Mesenteric fat pad (tissue), 1 donor: ENCODE data around the gene HOXB5. TPM values are rescaled to one million over a fixed set of nuclear protein-coding genes. Genes with fewer than 3 reads are reported as not detected.

Source experiments
- DNase-seq: peaks from one replicate; pipeline ENCODE4 v3.0.0-alpha.2; 2020; ENCODE audit warnings: low spot score
- total RNA-seq: library from RNA; stranded (reverse); fragmentation: NEBNext Ultra II Directional; extraction: Animal tissue kit (Norgen Biotek cat#: 25700); gene quantifications from one replicate; pipeline ENCODE4 v1.2.1, GENCODE V29; 2021
- donor health status: DM: yes; HTN: yes; CAD: no.

Gene HOXB5
- total RNA-seq, 1 donor from 2014 or later, result 2.0 TPM

- DNase-seq, result no peak
Measured at GRCh38 chr17:48551214-48551555, 42.4 kb downstream of the HOXB5 start.

- no peak for DNase-seq
Measured at GRCh38 chr17:48550502-48551213, 42.9 kb downstream of the HOXB5 start.

GRCh38 chr17:48549914-48550501, 43.6 kb downstream of the HOXB5 start:
- DNase-seq, result no peak

GRCh38 chr17:48549281-48549630, 44.3 kb downstream of the HOXB5 start:
- no peak for DNase-seq

DNA sequence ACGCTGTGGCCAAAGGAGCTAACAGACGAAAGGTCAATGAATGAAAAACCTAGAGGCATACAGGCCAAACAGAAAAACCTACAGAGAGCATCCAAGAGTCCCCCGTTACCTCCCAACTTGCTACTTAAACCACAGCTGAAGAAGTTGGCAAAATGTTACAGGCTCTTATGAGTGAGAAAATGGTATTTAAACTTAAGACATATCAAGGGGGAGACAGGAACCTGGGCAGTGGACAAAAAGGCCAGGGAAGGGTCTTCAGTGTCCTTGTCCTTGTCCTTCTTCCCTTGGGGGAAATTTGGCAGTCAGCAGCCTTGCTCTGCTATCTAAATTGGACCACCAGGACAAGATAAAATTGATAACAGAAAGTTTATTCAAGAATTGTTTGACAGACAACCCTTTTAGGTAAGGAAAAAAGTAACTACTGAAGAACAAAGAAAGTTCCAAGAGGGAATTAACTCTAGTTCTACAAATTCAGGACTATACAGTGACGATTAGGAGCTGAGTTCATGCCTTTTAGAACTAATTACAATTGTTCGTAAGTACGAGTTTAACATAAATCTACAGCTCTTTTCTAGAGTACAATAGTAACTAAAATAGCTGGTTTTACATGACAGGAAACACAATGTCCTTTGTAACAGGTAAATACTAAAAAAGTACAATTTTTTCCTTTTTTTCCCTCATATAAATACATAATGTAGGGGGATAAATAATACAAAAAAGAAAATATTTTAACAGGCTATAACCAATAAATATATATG, 44.9 kb downstream of the HOXB5 start:
- DNase-seq, result no peak

- no peak for DNase-seq
Measured at GRCh38 chr17:48547808-48548522, 45.6 kb downstream of the HOXB5 start.

DNA sequence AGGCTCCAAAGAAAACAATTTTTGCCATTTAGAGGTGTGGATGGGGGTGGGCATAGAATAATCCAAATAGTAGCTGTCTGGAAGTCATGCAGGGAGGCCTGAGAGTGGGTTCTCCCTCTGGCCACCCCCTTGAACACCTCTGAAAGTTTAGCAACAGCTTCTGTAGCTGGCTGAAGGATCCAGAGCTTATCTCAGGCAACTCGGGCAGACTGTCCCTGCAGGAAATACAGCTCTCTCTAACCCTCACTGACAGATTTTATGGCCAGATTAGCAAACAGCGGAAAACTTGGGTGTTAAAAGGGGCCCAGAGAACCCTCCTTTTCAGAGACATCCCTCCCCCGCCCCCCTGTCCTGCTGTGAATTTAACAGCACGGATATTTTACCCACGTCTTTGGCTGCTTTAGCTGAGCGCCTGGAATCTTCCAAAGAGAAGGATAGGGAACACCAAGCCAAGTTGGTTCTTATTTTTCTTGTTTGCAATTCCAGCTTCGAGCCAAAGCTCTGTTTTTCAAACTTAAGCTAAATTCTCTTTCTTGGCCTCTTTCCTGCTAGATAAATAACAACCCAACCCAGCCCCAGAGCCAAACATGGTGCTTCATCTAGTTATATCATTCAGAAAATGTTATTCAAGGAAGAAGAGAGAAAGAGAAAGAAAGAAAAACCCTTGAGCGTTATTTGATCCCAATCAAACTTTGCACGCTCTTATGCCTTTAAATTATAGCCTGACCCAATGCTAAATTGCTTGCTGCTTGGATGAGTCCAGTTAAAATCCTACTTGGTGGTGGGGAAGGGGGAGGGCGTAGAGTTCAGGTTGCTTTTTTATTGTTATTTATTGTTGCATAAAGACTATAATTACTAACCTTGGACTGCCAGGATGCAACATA, 46.4 kb downstream of the HOXB5 start:
- no peak for DNase-seq

DNA sequence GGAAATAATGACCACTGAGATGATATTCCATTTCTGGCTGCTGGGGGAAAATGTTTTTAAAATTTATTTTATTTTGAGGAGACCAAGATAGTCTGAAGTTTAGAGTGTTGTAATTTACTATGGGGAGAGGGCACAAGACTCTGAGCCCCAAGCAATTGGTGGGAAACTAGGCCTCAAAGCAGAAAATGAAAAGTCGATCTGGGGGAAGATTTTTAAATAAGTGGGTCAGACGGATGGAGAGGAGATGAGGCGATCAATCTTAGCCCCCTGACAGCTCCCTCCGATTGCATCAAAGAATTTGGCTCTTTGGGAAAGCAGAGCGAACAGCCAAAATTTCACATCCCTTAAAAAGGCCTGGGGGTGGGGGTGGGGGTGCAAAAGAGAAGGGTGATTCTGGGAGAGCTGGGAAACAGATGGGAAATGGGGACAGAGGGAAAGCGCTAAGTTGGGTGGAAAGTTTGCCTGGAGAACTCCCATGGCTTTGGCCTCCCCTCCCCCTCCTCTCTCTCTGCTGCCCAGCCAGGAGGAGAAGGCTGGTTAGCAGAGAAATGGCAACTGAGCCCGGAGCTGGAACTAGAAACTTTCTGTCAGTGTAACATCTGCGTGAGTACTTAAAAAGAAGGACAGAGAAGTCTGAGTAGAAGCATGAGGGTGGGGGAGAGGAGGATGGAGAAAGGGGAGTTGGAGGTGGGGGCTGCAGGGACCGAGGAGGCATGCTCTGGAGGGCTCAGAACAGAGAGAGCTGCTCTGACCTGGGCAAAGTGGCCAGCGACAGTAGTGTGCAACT, 47.2 kb downstream of the HOXB5 start:
- DNase-seq, result no peak

GRCh38 chr17:48545539-48545938, 48.0 kb downstream of the HOXB5 start:
- no peak for DNase-seq

DNA sequence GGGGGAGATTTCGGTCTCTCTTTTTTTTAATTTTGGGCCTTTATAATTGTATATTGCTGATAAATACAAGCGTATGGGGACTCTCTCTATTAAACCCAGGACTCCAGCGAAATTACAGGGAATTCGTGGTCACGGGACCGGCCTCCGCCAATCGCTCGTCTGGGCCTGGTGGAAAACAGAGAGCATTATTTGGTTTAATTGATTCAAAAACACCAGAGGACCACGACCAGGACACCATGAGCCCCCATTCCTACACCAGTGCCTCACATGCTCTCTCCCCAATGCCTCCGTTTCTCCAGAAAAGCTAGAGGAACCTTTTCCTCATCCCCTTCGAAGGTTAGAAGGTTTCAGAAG, 48.6 kb downstream of the HOXB5 start, which contains the start of gene HOXB2:
HOXB2 (minus strand) TSS at position 88 of the 354 bp plus-strand sequence. CDS start 198 bp downstream, outside the sequence.
- no peak for DNase-seq

DNA sequence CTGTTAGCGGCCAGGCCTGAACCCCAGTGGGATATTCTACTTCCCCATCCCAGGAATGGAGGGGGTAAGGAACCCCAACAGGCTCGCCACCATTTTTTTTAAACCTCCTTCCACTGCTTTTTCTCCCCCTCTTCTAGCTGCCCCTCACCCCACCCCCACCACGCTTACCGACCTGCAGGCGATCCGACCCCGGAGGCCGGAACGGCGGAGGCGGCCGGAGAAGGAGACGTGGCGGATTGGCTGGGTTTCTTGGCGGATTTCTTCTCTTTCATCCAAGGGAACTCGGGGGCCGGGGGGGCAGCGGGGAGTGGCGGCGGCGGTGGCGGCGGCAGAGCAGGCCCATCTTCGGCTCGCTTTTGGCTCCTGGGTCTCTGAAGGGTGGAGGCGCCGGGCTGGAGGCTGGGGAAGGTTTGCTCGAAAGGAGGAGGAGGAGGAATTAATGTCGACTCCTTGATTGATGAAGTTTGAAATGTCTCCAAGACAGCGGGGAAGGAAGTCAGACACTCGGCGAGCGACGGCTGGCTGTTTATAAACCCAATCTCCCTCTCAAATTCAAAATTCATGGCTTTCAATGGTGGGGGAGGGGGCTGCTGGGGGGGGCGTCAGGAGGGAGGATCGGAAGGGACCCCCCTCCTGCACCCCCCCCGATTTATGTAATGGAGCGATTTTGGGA, 49.1 kb downstream of the HOXB5 start:
- peak; percentile 94 for DNase-seq

DNA sequence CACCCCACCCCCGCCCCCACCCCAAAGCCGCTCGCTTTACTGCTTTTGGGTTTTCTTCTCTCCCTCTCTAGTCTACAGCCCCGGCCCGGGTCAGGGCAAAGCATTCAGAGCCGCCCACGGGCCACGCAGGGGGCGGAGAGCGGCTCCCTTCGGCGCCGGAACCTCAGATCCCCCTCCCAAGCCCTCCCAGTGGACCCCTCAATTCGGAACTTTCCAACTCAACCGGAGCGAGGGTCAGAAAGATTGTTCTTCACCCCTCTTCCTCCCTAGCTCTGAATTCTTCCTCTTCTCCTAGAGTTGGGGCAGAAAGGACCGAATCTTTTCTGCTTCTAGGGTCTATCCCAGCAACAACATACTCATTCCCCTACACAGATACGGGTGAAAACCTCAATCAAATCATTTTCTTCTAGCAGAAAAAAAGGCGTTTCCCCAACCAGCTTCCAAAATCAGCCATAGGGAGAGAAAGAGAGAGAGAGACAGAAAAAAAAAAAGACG, 49.7 kb downstream of the HOXB5 start:
- DNase-seq, result no peak

DNA sequence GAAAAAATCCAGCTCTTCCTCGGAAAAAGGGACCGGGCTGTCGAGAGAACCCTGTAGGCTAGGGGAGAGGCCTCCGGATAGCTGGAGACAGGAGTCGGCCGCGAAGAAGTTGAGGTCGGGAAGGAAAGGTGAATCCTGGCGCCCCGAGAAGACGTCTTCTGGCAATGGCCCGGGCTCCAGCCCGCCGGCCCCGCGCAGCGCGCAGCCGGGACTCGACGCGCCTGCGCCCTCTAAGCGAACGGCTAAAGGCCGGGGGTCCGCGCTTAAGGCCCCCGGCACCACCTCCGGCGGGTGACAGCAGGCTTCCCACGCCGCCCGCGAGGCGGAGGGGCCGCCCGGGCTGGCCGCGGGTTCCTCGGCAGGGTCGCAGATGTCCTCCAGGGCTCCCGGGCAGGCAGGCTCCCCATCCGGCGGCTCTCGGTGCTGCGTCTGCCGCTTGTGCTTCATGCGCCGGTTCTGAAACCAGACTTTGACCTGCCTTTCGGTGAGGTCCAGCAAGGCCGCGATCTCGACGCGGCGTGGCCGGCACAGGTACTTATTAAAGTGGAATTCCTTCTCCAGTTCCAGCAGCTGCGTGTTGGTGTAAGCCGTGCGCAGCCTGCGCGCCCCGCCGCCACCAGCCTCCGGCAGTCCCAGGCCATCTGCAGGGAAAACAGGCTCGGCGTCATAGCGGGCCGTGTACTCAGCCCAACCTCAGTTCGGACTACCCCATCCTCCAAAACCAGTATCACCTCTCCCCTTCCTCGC, 50.3 kb downstream of the HOXB5 start:
- DNase-seq, result no peak

- DNase-seq, result no peak
Measured at GRCh38 chr17:48542698-48543106, 50.9 kb downstream of the HOXB5 start.

DNA sequence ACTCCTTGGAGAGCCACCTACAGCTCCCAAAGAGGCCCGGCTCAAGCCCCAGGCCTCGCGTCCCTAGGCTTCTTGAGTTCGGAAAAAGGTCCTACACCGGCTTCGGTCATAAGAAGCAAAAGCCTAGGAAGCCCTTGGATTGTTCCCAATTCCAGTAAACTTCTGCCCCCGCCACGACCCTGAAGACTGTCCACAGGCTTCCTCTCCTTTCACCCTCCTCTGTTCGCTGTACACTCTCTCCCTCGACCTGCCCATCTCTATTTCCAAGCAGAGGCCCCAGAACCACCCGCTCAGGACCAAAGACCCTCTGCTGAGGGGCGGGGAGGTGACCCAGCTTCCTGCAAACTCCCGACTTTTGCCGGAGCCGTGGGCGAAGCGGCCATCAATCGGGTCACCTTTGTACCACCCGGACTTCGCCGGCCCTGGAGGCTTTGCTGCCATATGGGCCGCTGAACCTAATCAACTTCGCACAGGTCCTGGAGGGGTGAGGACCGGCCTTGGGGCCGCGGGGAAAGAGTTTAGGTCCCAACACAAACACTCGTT, 51.4 kb downstream of the HOXB5 start:
- no peak for DNase-seq

- DNase-seq, result no peak
Measured at GRCh38 chr17:48541577-48542113, 51.9 kb downstream of the HOXB5 start.
